GM12874 (cell line): ENCODE results near the gene CWH43.

Experiments
- CTCF ChIP-seq: IDR thresholded peaks from 2 replicates; pipeline ENCODE4 v1.5.1; 2011; ENCODE audit warnings: low read depth, mild to moderate bottlenecking, control low read depth, low read length, moderate library complexity; ENCODE audit not compliant: insufficient read depth

Gene CWH43

GRCh38 chr4:48945981-48946380 lies 40.1 kb upstream of the CWH43 start:
- TF ChIP-seq CTCF = no peak

DNA sequence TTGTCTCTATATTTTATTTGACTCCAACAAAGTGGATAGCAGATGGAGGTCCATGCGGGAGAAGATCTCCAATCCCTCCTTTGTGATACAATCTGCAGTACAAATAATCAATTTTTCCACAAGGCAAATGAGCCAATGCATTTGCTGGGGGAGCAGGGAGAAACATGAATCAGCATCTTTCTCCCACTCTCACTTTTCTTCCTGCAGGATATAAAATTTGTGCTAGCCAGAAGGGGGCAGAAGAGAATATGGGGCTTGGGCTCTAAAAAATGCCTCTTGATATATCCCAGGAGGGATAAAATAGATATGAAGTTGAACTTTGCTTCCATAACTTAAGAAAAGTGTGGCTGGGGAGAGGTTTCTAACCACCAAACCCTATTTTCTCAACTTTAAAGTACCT lies 38.3 kb upstream of the CWH43 start:
- no peak for TF ChIP-seq CTCF

DNA sequence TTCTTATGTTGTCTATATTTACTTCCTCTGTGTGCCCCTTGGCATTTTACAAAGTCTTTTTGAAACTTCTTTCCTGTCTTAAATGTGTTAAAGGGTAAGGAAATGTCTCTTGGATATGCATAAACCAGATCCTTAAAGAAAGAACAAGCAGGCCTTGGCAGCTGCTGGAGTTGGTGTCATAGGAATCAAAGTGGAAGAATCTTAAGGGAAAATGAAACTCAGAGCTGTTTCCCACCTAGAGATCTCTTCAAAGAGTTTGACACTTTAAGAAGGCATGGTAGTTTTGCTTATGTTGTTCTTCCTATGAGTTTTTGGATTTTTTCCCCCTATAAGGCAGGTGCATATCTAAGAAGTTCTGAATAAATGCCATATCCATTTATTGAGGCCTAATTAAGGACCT lies 37.0 kb upstream of the CWH43 start:
- no peak for TF ChIP-seq CTCF

- TF ChIP-seq CTCF = no peak
Observed at GRCh38 chr4:48949518-48950219, 36.4 kb upstream of the CWH43 start.

GRCh38 chr4:48954314-48954713 lies 31.8 kb upstream of the CWH43 start:
- no peak for TF ChIP-seq CTCF

DNA sequence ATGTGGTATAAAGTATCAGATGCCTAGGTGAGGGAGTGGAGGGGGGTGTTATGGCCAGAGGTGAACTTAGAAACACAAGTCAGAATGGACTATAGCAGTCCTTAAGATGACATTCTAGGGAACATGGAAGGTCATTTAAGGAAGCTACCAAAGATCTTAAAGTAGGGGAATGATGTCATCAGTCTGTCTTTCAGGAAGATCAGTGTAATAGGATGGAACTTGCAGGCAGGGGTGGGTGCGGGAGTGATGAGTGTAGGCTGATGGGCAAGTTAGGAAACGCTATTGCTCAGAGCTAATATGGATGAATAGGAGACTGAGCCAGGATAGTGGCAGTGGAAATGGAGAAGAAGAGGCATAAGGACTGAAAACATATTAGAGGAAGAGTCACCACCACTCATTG lies 27.5 kb upstream of the CWH43 start:
- TF ChIP-seq CTCF = no peak

- TF ChIP-seq CTCF = no peak
Observed at GRCh38 chr4:48960988-48961635, 25.0 kb upstream of the CWH43 start.
